ENCODE measurements around the gene SIAH1.

DNA sequence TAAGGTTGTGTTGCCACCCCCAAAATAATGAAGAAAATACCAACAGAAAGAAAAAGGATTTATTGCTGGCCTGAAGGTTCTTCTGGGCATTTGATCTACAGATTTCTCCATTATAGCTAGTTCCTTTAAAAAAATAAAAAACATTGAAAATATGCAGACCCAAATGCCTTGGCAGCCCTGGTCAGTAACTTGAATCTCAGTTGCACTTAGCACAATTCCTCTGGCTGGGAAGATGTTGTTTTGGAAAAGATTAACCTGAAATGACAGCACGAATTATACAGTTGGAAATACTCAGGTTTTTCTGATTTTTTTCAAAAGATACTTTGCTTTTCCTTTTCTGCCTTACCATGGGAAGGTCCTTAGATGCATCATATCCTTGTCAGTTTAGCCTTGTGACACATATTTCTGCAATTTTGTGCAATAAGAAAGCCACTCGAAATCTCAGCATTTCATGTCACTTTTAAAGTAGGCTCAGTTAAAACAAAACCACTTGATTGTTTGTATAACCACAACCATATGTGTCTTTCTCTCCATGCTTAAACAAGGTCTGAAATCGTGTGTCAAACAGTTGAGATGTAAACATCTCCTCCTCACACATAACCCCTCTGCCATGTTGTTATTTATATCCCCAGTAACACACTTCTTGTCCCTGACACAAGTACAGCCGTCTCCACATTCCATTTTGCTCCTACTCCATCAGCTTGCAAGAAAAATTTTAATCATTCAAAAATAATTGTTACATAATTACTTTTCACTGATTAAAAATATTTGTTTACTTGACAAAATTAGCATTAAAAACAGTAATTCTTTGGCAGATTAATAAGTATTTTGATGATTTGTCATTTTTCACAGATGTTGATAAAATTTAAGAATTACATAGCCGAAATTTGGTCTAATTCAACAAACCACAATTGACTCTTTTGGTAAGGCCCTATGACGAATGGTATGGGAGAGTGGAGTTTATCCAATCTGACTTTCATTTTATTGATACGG, 61.1 kb downstream of the SIAH1 start:
- TF ChIP-seq, protein P1, sequence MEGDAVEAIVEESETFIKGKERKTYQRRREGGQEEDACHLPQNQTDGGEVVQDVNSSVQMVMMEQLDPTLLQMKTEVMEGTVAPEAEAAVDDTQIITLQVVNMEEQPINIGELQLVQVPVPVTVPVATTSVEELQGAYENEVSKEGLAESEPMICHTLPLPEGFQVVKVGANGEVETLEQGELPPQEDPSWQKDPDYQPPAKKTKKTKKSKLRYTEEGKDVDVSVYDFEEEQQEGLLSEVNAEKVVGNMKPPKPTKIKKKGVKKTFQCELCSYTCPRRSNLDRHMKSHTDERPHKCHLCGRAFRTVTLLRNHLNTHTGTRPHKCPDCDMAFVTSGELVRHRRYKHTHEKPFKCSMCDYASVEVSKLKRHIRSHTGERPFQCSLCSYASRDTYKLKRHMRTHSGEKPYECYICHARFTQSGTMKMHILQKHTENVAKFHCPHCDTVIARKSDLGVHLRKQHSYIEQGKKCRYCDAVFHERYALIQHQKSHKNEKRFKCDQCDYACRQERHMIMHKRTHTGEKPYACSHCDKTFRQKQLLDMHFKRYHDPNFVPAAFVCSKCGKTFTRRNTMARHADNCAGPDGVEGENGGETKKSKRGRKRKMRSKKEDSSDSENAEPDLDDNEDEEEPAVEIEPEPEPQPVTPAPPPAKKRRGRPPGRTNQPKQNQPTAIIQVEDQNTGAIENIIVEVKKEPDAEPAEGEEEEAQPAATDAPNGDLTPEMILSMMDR (IDR thresholded peaks at IDR 0.05): no peak
- TF ChIP-seq POLR2AphosphoS5 (IDR thresholded peaks at IDR 0.05) (no peak), POLR2A (IDR thresholded peaks at IDR 0.05; ENCODE audit: low read depth) (no peak)
